ENCODE results near the gene TRIP11. TPM values are rescaled to one million over a fixed set of nuclear protein-coding genes. Genes with fewer than 3 reads are reported as not detected.

TRIP11 gene
- total RNA-seq (ENCODE audit: unreplicated experiment), result 46.8 TPM
- long read RNA-seq, partial matches to known transcripts, result 14 of 17 reads
- long read RNA-seq, other reads (novel, unspliced or antisense), result 3 of 17 reads

DNA sequence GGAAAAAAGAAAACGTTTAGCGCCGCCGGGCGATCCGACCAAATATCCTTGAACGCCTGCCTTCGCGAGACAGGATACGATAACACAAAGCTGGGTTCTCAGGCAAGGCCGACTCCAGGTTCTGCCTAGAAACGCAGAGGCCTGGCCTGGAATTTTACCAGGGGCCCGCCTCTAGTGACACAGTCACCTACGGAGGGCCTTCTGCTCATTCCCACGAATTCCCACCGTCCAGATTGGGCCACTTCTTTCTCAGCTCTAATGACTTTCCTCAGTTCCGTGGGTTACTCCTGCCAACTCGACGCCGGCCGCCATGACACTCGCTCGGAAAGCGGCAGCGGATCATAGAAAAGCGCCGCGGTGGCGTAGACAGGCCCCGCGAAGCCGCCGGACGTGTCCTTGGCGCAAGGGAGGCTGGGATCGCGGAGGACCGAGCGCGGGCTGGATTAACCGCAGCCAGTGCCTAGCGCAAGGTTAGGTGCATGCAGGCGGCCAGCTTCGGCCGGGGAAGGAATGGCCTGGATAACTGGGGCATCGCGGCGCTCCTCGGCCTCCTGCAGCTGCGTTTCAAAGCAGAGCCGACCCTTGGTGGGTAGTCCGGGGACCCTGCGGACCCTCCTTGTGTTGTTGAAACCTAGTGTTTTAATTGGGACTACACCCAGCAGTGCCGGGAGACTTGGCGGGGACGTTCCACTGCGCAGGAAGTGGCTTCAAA lies at the start of gene TRIP11:
TRIP11 (minus strand) TSS at position 341 of the 712 bp plus-strand sequence. CDS start 374 bp downstream, outside the sequence.
- TF ChIP-seq, protein P1, sequence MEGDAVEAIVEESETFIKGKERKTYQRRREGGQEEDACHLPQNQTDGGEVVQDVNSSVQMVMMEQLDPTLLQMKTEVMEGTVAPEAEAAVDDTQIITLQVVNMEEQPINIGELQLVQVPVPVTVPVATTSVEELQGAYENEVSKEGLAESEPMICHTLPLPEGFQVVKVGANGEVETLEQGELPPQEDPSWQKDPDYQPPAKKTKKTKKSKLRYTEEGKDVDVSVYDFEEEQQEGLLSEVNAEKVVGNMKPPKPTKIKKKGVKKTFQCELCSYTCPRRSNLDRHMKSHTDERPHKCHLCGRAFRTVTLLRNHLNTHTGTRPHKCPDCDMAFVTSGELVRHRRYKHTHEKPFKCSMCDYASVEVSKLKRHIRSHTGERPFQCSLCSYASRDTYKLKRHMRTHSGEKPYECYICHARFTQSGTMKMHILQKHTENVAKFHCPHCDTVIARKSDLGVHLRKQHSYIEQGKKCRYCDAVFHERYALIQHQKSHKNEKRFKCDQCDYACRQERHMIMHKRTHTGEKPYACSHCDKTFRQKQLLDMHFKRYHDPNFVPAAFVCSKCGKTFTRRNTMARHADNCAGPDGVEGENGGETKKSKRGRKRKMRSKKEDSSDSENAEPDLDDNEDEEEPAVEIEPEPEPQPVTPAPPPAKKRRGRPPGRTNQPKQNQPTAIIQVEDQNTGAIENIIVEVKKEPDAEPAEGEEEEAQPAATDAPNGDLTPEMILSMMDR (IDR thresholded peaks at IDR 0.05; ENCODE audit: unreplicated experiment), result no peak
- peak within 1 kb of the TSS; percentile 98 for H3K4me3 Mint-ChIP-seq (ENCODE audit: unreplicated experiment)
- H3K9me3 Mint-ChIP-seq (ENCODE audit: unreplicated experiment), result no peaks in the 10 kb centered on the region
- DNase-seq (ENCODE audit: low spot score), result peak; percentile 92
- peaks cover 20% of the 10 kb centered on the region for H3K4me1 Mint-ChIP-seq (ENCODE audit: unreplicated experiment)
- peaks cover 4% of the 10 kb centered on the region for H3K27me3 Mint-ChIP-seq (ENCODE audit: unreplicated experiment)
- H3K36me3 Mint-ChIP-seq (ENCODE audit: low read depth, unreplicated experiment), result no peaks in the 10 kb centered on the region
- H3K27ac Mint-ChIP-seq (ENCODE audit: unreplicated experiment), result peak within 1 kb of the TSS; percentile 95

DNA sequence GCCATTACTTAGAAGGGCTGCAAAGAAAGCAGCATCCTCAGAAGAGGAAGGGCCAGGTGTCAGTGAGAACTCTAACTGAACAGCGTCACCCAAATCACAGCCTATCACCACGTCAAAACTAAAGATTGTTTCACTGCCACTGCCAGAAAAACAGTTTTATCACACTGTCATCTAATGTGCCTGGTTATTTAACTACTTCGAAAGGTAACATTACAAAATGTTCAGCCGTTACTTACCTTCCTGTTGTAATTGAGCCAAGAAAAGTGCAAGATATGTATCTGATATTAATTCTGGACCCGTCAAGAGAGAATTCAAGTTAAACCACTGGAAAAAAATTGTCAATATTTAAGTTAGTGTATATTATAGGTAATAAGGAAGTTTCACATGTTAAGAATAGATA lies 48.6 kb upstream of the TRIP11 start:
- Mint-ChIP-seq H3K36me3 (ENCODE audit: low read depth, unreplicated experiment) (peaks cover 26% of the 10 kb centered on the region), H3K27me3 (ENCODE audit: unreplicated experiment) (peaks cover 1% of the 10 kb centered on the region), H3K9me3 (ENCODE audit: unreplicated experiment) (no peaks in the 10 kb centered on the region), H3K27ac (ENCODE audit: unreplicated experiment) (peak overlapping the region; percentile 51), H3K4me1 (ENCODE audit: unreplicated experiment) (no peaks in the 10 kb centered on the region), H3K4me3 (ENCODE audit: unreplicated experiment) (peak overlapping the region; percentile 63)
- no peak for DNase-seq (ENCODE audit: low spot score)
- TF ChIP-seq, protein P1 (IDR thresholded peaks at IDR 0.05; ENCODE audit: unreplicated experiment), result no peak

DNA sequence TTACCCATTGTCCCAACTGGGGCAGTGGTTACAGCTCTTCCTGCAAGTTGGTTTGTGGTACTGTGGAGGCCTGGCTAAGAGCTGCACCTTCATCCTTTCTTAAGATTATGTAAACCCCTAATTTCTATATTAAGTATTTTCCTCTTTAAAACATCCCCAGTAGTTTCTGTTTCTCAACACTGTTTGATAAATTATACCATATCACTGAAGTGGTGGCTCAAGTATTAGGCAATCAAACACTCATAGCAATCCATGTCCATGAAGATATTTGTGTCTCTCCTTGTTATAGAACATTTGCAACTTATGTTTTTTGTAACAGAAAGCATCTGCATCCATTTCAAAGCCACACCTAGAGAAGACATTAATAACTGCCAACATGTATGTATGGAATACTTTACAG lies 34.7 kb upstream of the TRIP11 start:
- no peaks in the 10 kb centered on the region for H3K4me1 Mint-ChIP-seq (ENCODE audit: unreplicated experiment)
- H3K36me3 Mint-ChIP-seq (ENCODE audit: low read depth, unreplicated experiment), result peaks cover 17% of the 10 kb centered on the region
- H3K9me3 Mint-ChIP-seq (ENCODE audit: unreplicated experiment), result no peaks in the 10 kb centered on the region
- TF ChIP-seq, protein P1 (IDR thresholded peaks at IDR 0.05; ENCODE audit: unreplicated experiment), result no peak
- no peak overlapping the region for H3K27ac Mint-ChIP-seq (ENCODE audit: unreplicated experiment)
- no peaks in the 10 kb centered on the region for H3K27me3 Mint-ChIP-seq (ENCODE audit: unreplicated experiment)
- no peak for DNase-seq (ENCODE audit: low spot score)
- H3K4me3 Mint-ChIP-seq (ENCODE audit: unreplicated experiment), result no peak overlapping the region

DNA sequence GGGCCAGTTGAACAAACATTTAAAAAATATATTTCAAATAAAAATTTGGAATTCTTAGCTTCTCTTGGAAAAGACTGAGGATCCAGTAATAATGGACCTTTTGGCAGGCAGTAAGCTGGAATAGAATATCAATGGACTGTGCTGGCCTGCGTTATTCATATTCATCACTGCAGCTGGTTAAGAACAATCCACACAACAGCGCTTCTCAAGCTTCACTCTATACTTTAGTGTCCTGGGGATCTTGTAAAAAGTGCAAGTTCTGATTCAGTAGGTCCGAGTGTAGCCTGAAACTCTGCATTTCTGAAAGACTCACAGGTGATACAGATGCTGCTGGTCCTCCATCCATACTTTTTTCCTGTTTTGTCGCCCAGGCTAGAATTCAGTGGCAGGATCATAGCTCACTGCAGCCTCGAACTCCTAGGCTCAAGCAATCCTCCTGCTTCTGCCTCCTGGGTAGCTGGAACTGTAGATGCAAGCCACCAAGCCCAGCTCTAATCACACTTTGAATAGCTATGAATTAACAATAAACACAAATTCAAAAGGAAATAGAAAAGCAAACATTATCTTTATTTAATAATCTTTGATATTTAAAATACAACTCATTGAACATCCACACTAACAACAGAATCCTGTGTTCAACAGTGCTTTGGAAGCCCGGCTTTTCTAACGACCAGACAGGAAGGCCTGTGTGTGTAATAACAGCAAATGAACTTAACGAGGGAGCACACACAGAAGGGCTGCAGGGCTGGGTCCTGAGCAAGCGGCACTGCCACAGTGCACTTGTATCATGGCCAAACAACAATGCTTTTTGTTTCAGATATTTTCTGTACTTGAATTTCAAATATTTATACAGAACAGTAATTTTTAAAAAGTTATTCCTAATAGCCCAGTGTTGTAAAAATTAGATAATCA lies 18.4 kb upstream of the TRIP11 start:
- H3K4me1 Mint-ChIP-seq (ENCODE audit: unreplicated experiment), result no peaks in the 10 kb centered on the region
- no peaks in the 10 kb centered on the region for H3K9me3 Mint-ChIP-seq (ENCODE audit: unreplicated experiment)
- no peak for DNase-seq (ENCODE audit: low spot score)
- H3K4me3 Mint-ChIP-seq (ENCODE audit: unreplicated experiment), result no peak overlapping the region
- no peaks in the 10 kb centered on the region for H3K36me3 Mint-ChIP-seq (ENCODE audit: low read depth, unreplicated experiment)
- no peaks in the 10 kb centered on the region for H3K27me3 Mint-ChIP-seq (ENCODE audit: unreplicated experiment)
- H3K27ac Mint-ChIP-seq (ENCODE audit: unreplicated experiment), result no peak overlapping the region
- TF ChIP-seq, protein P1 (IDR thresholded peaks at IDR 0.05; ENCODE audit: unreplicated experiment), result no peak

All from endothelial cell (in vitro differentiated cells).